Measurements from ENCODE around the gene OS9. TPM values are rescaled to one million over a fixed set of nuclear protein-coding genes. Genes with fewer than 3 reads are reported as not detected.
A peak's percentile ranks its signal among the peaks of the same experiment; 100 is the strongest.

The OS9 gene
- total RNA-seq, 4 donors from 2014 or later: 139 to 223 (median 148) TPM

GRCh38 chr12:57755454-57756372, 61.8 kb downstream of the OS9 start:
- TF ChIP-seq POLR2AphosphoS5 (IDR thresholded peaks at IDR 0.05) (no peak), POLR2A (IDR thresholded peaks at IDR 0.05; ENCODE audit: low read depth) (no peak), EP300 (IDR thresholded peaks at IDR 0.05) (no peak)
- TF ChIP-seq, protein P1, sequence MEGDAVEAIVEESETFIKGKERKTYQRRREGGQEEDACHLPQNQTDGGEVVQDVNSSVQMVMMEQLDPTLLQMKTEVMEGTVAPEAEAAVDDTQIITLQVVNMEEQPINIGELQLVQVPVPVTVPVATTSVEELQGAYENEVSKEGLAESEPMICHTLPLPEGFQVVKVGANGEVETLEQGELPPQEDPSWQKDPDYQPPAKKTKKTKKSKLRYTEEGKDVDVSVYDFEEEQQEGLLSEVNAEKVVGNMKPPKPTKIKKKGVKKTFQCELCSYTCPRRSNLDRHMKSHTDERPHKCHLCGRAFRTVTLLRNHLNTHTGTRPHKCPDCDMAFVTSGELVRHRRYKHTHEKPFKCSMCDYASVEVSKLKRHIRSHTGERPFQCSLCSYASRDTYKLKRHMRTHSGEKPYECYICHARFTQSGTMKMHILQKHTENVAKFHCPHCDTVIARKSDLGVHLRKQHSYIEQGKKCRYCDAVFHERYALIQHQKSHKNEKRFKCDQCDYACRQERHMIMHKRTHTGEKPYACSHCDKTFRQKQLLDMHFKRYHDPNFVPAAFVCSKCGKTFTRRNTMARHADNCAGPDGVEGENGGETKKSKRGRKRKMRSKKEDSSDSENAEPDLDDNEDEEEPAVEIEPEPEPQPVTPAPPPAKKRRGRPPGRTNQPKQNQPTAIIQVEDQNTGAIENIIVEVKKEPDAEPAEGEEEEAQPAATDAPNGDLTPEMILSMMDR (IDR thresholded peaks at IDR 0.05): no peak
- WGBS: 13% methylated on average over 6 of the region's 76 CpGs
- peak overlapping the region; percentile 74 to 91 (median 86) for H3K4me3 ChIP-seq

GRCh38 chr12:57756406-57757341, 62.7 kb downstream of the OS9 start:
- Histone ChIP-seq H3K4me1 (peaks cover 16 to 48% (median 32%) of the 10 kb centered on the region in 4 donors), H3K4me3 (peak overlapping the region; percentile 74 to 91 (median 86)), H3K36me3 (peaks cover 0 to 27% (median 16%) of the 10 kb centered on the region in 4 donors), H3K27ac (replicated peaks in 1 of 4) (peak overlapping the region in 2 of 4 donors; percentile 65 to 69), H3K9me3 (no peaks in the 10 kb centered on the region), H3K27me3 (peaks cover 0 to 7% (median 3%) of the 10 kb centered on the region in 4 donors)
- DNase-seq (ENCODE audit: extremely low spot score): no peak
- TF ChIP-seq, protein P1 (IDR thresholded peaks at IDR 0.05): peak; percentile 44 to 72 (median 49)
- no peak for TF ChIP-seq POLR2AphosphoS5 (IDR thresholded peaks at IDR 0.05)
- 51% methylated on average over 22 of the region's 22 CpGs for WGBS
- intact Hi-C loops (cut with DNase I): no loop called here

More at GRCh38 chr12:57755454-57756372, 61.8 kb downstream of the OS9 start:
- Histone ChIP-seq H3K27me3 (no peaks in the 10 kb centered on the region), H3K9me3 (no peaks in the 10 kb centered on the region), H3K36me3 (peaks cover 0 to 21% (median 18%) of the 10 kb centered on the region in 4 donors), H3K4me1 (peaks cover 25 to 58% (median 41%) of the 10 kb centered on the region in 4 donors), H3K27ac (replicated peaks in 1 of 4) (peak overlapping the region; percentile 65 to 74 (median 72))
- intact Hi-C loops (cut with DNase I): no loop called here
- DNase-seq (ENCODE audit: extremely low spot score): no peak

DNA sequence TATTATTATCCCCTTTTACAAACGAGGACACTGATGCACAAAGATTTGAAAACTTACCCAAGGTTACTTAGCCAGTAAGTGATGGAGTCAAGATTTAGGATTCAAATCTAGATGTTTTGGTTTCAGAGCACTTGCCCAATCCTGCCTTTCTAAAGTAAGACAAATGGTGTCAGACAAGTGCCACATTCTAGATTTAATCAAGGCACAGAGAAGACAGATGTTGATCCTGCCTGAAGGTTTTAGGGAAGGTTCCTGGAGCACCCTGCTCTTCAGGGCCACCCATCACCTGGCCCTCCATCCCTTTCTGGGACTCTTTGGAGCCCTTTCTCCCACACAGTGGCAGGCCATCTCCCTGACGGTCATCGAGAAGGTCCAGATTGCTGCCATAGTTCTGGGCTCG, 63.8 kb downstream of the OS9 start:
- 96% methylated on average over 4 of the region's 4 CpGs for WGBS
- H3K4me1 ChIP-seq: peaks cover 16 to 41% (median 28%) of the 10 kb centered on the region in 4 donors
- H3K9me3 ChIP-seq: no peaks in the 10 kb centered on the region
- intact Hi-C loops (cut with DNase I): no loop called here
- H3K36me3 ChIP-seq: peaks cover 0 to 27% (median 16%) of the 10 kb centered on the region in 4 donors
- H3K4me3 ChIP-seq: no peak overlapping the region
- no peak overlapping the region for H3K27ac ChIP-seq (replicated peaks in 1 of 4)
- H3K27me3 ChIP-seq: peaks cover 0 to 18% (median 7%) of the 10 kb centered on the region in 4 donors
- DNase-seq (ENCODE audit: extremely low spot score): no peak
- TF ChIP-seq, protein P1 (IDR thresholded peaks at IDR 0.05): no peak

GRCh38 chr12:57758552-57759359, 64.8 kb downstream of the OS9 start:
- WGBS: 92% methylated on average over 18 of the region's 25 CpGs
- peaks cover 0 to 27% (median 16%) of the 10 kb centered on the region in 4 donors for H3K36me3 ChIP-seq
- H3K4me3 ChIP-seq: no peak overlapping the region
- H3K27me3 ChIP-seq: peaks cover 0 to 28% (median 13%) of the 10 kb centered on the region in 4 donors
- no peak overlapping the region for H3K27ac ChIP-seq (replicated peaks in 1 of 4)
- intact Hi-C loops (cut with DNase I): no loop called here
- no peaks in the 10 kb centered on the region for H3K9me3 ChIP-seq
- peaks cover 16 to 33% (median 24%) of the 10 kb centered on the region in 4 donors for H3K4me1 ChIP-seq
- no peak for DNase-seq (ENCODE audit: extremely low spot score)
- TF ChIP-seq, protein P1 (IDR thresholded peaks at IDR 0.05): no peak
- no peak for TF ChIP-seq EP300 (IDR thresholded peaks at IDR 0.05)
- TF ChIP-seq POLR2AphosphoS5 (IDR thresholded peaks at IDR 0.05): no peak
- no peak for TF ChIP-seq POLR2A (IDR thresholded peaks at IDR 0.05; ENCODE audit: low read depth)

All from esophagus muscularis mucosa (tissue), 4 donors.